Activated T-cell treated with anti-CD3 and anti-CD28 coated beads, Interleukin-2, amount 50 U/mL, for 4 hours (primary cell): ENCODE measurements around the gene CHST11. TPM values are rescaled to one million over a fixed set of nuclear protein-coding genes. Genes with fewer than 3 reads are reported as not detected.

Experiments used
- ATAC-seq, 2 donors: fragments of 200-7000 bp; cut with Tn5 transposase; one replicate each; pipeline ENCODE4 v1.10.0; 2021
- DNase-seq: peaks from one replicate; pipeline ENCODE4 v3.0.0-alpha.2; 2020
- H3K27me3 Mint-ChIP-seq: one replicate; pipeline ENCODE4 v1.8.0; 2021; ENCODE audit warnings: low read depth, mixed read lengths
- H3K36me3 Mint-ChIP-seq: one replicate; pipeline ENCODE4 v1.8.0; 2022; ENCODE audit warnings: mixed read lengths; ENCODE audit not compliant: insufficient read depth
- H3K4me1 Mint-ChIP-seq: one replicate; pipeline ENCODE4 v1.8.0; 2021; ENCODE audit warnings: low read depth, mixed read lengths
- H3K4me3 Mint-ChIP-seq: one replicate; pipeline ENCODE4 v1.8.0; 2021; ENCODE audit warnings: mild to moderate bottlenecking, moderate library complexity, mixed read lengths
- H3K9me3 Mint-ChIP-seq: one replicate; pipeline ENCODE4 v1.8.0; 2021; ENCODE audit warnings: mixed read lengths
- total RNA-seq, 3 donors: library from RNA; stranded (reverse); gene quantifications; one replicate each; pipeline ENCODE4 v1.2.1, GENCODE V29; 2021

CHST11 gene
- total RNA-seq, 3 donors from 2014 or later, result 40.5 to 70.7 (median 61.7) TPM

- Mint-ChIP-seq H3K27me3 (no peaks in the 10 kb centered on the region), H3K4me3 (no peak overlapping the region), H3K4me1 (peaks cover 37% of the 10 kb centered on the region), H3K9me3 (no peaks in the 10 kb centered on the region), H3K36me3 (peaks cover 12% of the 10 kb centered on the region)
- no peak for ATAC-seq
- no peak for DNase-seq
Observed at GRCh38 chr12:104752016-104752415, 295.3 kb downstream of the CHST11 start.

- DNase-seq, result no peak
- no peaks in the 10 kb centered on the region for H3K27me3 Mint-ChIP-seq
- H3K36me3 Mint-ChIP-seq, result peaks cover 20% of the 10 kb centered on the region
- peaks cover 28% of the 10 kb centered on the region for H3K4me1 Mint-ChIP-seq
- ATAC-seq, result no peak
- no peaks in the 10 kb centered on the region for H3K9me3 Mint-ChIP-seq
- no peak overlapping the region for H3K4me3 Mint-ChIP-seq
Observed at GRCh38 chr12:104752881-104753280, 296.1 kb downstream of the CHST11 start.

GRCh38 chr12:104756901-104757300, 300.2 kb downstream of the CHST11 start:
- H3K4me3 Mint-ChIP-seq, result no peak overlapping the region
- peaks cover 33% of the 10 kb centered on the region for H3K36me3 Mint-ChIP-seq
- peaks cover 5% of the 10 kb centered on the region for H3K4me1 Mint-ChIP-seq
- no peaks in the 10 kb centered on the region for H3K9me3 Mint-ChIP-seq
- DNase-seq, result no peak
- no peaks in the 10 kb centered on the region for H3K27me3 Mint-ChIP-seq
- no peak for ATAC-seq

GRCh38 chr12:104758771-104759170, 302.0 kb downstream of the CHST11 start:
- H3K9me3 Mint-ChIP-seq, result no peaks in the 10 kb centered on the region
- H3K27me3 Mint-ChIP-seq, result no peaks in the 10 kb centered on the region
- ATAC-seq (no peak), DNase-seq (no peak)
- peaks cover 10% of the 10 kb centered on the region for H3K4me1 Mint-ChIP-seq
- H3K36me3 Mint-ChIP-seq, result peaks cover 33% of the 10 kb centered on the region
- H3K4me3 Mint-ChIP-seq, result no peak overlapping the region

- Mint-ChIP-seq H3K4me3 (no peak overlapping the region), H3K27me3 (no peaks in the 10 kb centered on the region), H3K4me1 (peaks cover 25% of the 10 kb centered on the region), H3K36me3 (peaks cover 30% of the 10 kb centered on the region), H3K9me3 (no peaks in the 10 kb centered on the region)
- ATAC-seq (no peak), DNase-seq (no peak)
Observed at GRCh38 chr12:104761091-104761490, 304.3 kb downstream of the CHST11 start.

- Mint-ChIP-seq H3K36me3 (peaks cover 25% of the 10 kb centered on the region), H3K9me3 (no peaks in the 10 kb centered on the region), H3K4me3 (no peak overlapping the region), H3K4me1 (peaks cover 25% of the 10 kb centered on the region), H3K27me3 (no peaks in the 10 kb centered on the region)
- no peak for DNase-seq
- no peak for ATAC-seq
Observed at GRCh38 chr12:104761611-104762010, 304.9 kb downstream of the CHST11 start.

- H3K36me3 Mint-ChIP-seq, result peaks cover 11% of the 10 kb centered on the region
- ATAC-seq, result peak; percentile 78 to 82
- H3K4me3 Mint-ChIP-seq, result no peak overlapping the region
- H3K27me3 Mint-ChIP-seq, result no peaks in the 10 kb centered on the region
- DNase-seq, result no peak
- no peaks in the 10 kb centered on the region for H3K9me3 Mint-ChIP-seq
- H3K4me1 Mint-ChIP-seq, result peaks cover 25% of the 10 kb centered on the region
Observed at GRCh38 chr12:104763168-104763805, 306.5 kb downstream of the CHST11 start.

GRCh38 chr12:104764225-104765091, 307.7 kb downstream of the CHST11 start:
- Mint-ChIP-seq H3K36me3 (peaks cover 5% of the 10 kb centered on the region), H3K4me3 (no peak overlapping the region), H3K4me1 (peaks cover 25% of the 10 kb centered on the region), H3K27me3 (no peaks in the 10 kb centered on the region), H3K9me3 (no peaks in the 10 kb centered on the region)
- DNase-seq (no peak), ATAC-seq (peak; percentile 46 to 61)

GRCh38 chr12:104767261-104767660, 310.5 kb downstream of the CHST11 start:
- no peak for DNase-seq
- no peak for ATAC-seq
- Mint-ChIP-seq H3K27me3 (no peaks in the 10 kb centered on the region), H3K36me3 (no peaks in the 10 kb centered on the region), H3K4me3 (no peak overlapping the region), H3K4me1 (peaks cover 23% of the 10 kb centered on the region), H3K9me3 (no peaks in the 10 kb centered on the region)

GRCh38 chr12:104768033-104768432, 311.3 kb downstream of the CHST11 start:
- Mint-ChIP-seq H3K4me1 (peaks cover 20% of the 10 kb centered on the region), H3K9me3 (peaks cover 6% of the 10 kb centered on the region), H3K4me3 (no peak overlapping the region), H3K36me3 (peaks cover 5% of the 10 kb centered on the region), H3K27me3 (no peaks in the 10 kb centered on the region)
- ATAC-seq (no peak), DNase-seq (no peak)

- H3K4me1 Mint-ChIP-seq, result peaks cover 13% of the 10 kb centered on the region
- DNase-seq (no peak), ATAC-seq (no peak)
- peaks cover 18% of the 10 kb centered on the region for H3K9me3 Mint-ChIP-seq
- H3K27me3 Mint-ChIP-seq, result no peaks in the 10 kb centered on the region
- peaks cover 5% of the 10 kb centered on the region for H3K36me3 Mint-ChIP-seq
- H3K4me3 Mint-ChIP-seq, result no peak overlapping the region
Observed at GRCh38 chr12:104769144-104769561, 312.4 kb downstream of the CHST11 start.

GRCh38 chr12:104772336-104772735, 315.6 kb downstream of the CHST11 start:
- H3K36me3 Mint-ChIP-seq, result peaks cover 5% of the 10 kb centered on the region
- no peaks in the 10 kb centered on the region for H3K4me1 Mint-ChIP-seq

GRCh38 chr12:104775731-104776231, 319.0 kb downstream of the CHST11 start:
- ATAC-seq (no peak), DNase-seq (no peak)
- Mint-ChIP-seq H3K9me3 (peaks cover 22% of the 10 kb centered on the region), H3K27me3 (no peaks in the 10 kb centered on the region), H3K36me3 (peaks cover 5% of the 10 kb centered on the region), H3K4me3 (no peak overlapping the region), H3K4me1 (no peaks in the 10 kb centered on the region)

More at GRCh38 chr12:104772336-104772735, 315.6 kb downstream of the CHST11 start:
- DNase-seq, result no peak
- Mint-ChIP-seq H3K27me3 (no peaks in the 10 kb centered on the region), H3K4me3 (no peak overlapping the region), H3K9me3 (peaks cover 18% of the 10 kb centered on the region)
- no peak for ATAC-seq

- H3K36me3 Mint-ChIP-seq, result no peaks in the 10 kb centered on the region
- ATAC-seq (no peak), DNase-seq (no peak)
- no peaks in the 10 kb centered on the region for H3K27me3 Mint-ChIP-seq
- no peak overlapping the region for H3K4me3 Mint-ChIP-seq
- no peaks in the 10 kb centered on the region for H3K4me1 Mint-ChIP-seq
- H3K9me3 Mint-ChIP-seq, result peaks cover 13% of the 10 kb centered on the region
Observed at GRCh38 chr12:104779134-104779533, 322.4 kb downstream of the CHST11 start.

GRCh38 chr12:104782296-104782695, 325.5 kb downstream of the CHST11 start:
- ATAC-seq (no peak), DNase-seq (no peak)
- Mint-ChIP-seq H3K4me1 (no peaks in the 10 kb centered on the region), H3K4me3 (no peak overlapping the region), H3K36me3 (no peaks in the 10 kb centered on the region), H3K9me3 (peaks cover 13% of the 10 kb centered on the region), H3K27me3 (no peaks in the 10 kb centered on the region)
